ENCODE data around the gene ABCA13.

GRCh38 chr7:48207155-48207675 is 36.0 kb downstream of the ABCA13 start:
- TF ChIP-seq, protein P1, sequence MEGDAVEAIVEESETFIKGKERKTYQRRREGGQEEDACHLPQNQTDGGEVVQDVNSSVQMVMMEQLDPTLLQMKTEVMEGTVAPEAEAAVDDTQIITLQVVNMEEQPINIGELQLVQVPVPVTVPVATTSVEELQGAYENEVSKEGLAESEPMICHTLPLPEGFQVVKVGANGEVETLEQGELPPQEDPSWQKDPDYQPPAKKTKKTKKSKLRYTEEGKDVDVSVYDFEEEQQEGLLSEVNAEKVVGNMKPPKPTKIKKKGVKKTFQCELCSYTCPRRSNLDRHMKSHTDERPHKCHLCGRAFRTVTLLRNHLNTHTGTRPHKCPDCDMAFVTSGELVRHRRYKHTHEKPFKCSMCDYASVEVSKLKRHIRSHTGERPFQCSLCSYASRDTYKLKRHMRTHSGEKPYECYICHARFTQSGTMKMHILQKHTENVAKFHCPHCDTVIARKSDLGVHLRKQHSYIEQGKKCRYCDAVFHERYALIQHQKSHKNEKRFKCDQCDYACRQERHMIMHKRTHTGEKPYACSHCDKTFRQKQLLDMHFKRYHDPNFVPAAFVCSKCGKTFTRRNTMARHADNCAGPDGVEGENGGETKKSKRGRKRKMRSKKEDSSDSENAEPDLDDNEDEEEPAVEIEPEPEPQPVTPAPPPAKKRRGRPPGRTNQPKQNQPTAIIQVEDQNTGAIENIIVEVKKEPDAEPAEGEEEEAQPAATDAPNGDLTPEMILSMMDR (optimal IDR thresholded peaks at IDR 0.05 in 1 of 3, IDR thresholded peaks at IDR 0.05 in 1 of 3, conservative IDR thresholded peaks at IDR 0.05 in 1 of 3; ENCODE audit: extremely low read depth in 1 of 3, insufficient read depth in 2 of 3, low read length in 3 of 3): no peak
- TF ChIP-seq EZH2 (IDR thresholded peaks at IDR 0.05; ENCODE audit: low read length): no peak
